HepG2 (cell line): ENCODE measurements around the gene ARMH1.
A peak's percentile ranks its signal among the peaks of the same experiment; 100 is the strongest.

Experiments
- ARNT ChIP-seq: fragments of 450-650 bp; IDR thresholded peaks from 2 replicates; pipeline ENCODE4 v1.6.1; 2017
- ETV6 ChIP-seq: sonication (generic); formaldehyde crosslinking; conservative IDR thresholded peaks from 2 replicates; pipeline ENCODE4 v1.4.0; 2020; ENCODE audit warnings: missing genetic modification reagents
- FOXK2 ChIP-seq: fragments of 450-650 bp; IDR thresholded peaks from 2 replicates; pipeline ENCODE4 v1.6.1; 2016
- GABPA ChIP-seq, 2 experiments: IDR thresholded peaks; 2 replicates each; pipeline ENCODE4 v1.6.1; 2011 to 2016; ENCODE audit warnings: low read depth in 2 of 2, low read length in 1 of 2, missing biosample characterization in 1 of 2, missing genetic modification characterization in 1 of 2
- GFI1 ChIP-seq: sonication (generic); formaldehyde crosslinking; IDR thresholded peaks from 2 replicates; pipeline ENCODE4 v1.5.0; 2020; ENCODE audit warnings: missing genetic modification reagents, mild to moderate bottlenecking, borderline replicate concordance
- KMT2A ChIP-seq: sonication (generic); formaldehyde crosslinking; IDR thresholded peaks from 2 replicates; pipeline ENCODE4 v1.4.0; 2020; ENCODE audit warnings: missing genetic modification reagents
- MAZ ChIP-seq, 2 experiments: sonication (generic) in 1 of 2; formaldehyde crosslinking in 1 of 2; IDR thresholded peaks; 2 replicates each; pipeline versions ENCODE4 v1.5.0 to v1.6.1; 2012 to 2020; ENCODE audit warnings: low read depth in 2 of 2, mild to moderate bottlenecking in 2 of 2, borderline replicate concordance in 1 of 2, improper control_type of control experiment in 1 of 2, low read length in 1 of 2, missing genetic modification reagents in 1 of 2, moderate library complexity in 1 of 2
- NR3C1 ChIP-seq: sonication (generic); formaldehyde crosslinking; IDR thresholded peaks from 2 replicates; pipeline ENCODE4 v1.4.0; 2020; ENCODE audit warnings: missing genetic modification reagents
- SMC3 ChIP-seq: IDR thresholded peaks from 2 replicates; pipeline ENCODE4 v1.6.1; 2011; ENCODE audit warnings: low read length, improper control_type of control experiment
- SRF ChIP-seq: IDR thresholded peaks from 2 replicates; pipeline ENCODE4 v1.6.1; 2011; ENCODE audit warnings: mild to moderate bottlenecking, low read depth, low read length, moderate library complexity
- YY1 ChIP-seq: IDR thresholded peaks from 2 replicates; pipeline ENCODE4 v1.6.1; 2011; ENCODE audit warnings: low read length, low read depth, moderate library complexity, mild to moderate bottlenecking; ENCODE audit not compliant: insufficient read depth, insufficient replicate concordance
- ZNF335 ChIP-seq: sonication (generic); formaldehyde crosslinking; IDR thresholded peaks from 2 replicates; pipeline ENCODE4 v1.4.0; 2020; ENCODE audit warnings: missing genetic modification reagents
- TF ChIP-seq, protein P1 (sequence below): sonication (generic); formaldehyde crosslinking; IDR thresholded peaks from 2 replicates; pipeline ENCODE4 v1.4.0; 2020; ENCODE audit warnings: missing genetic modification reagents, low read depth, mild to moderate bottlenecking, borderline replicate concordance
- TF ChIP-seq, protein P2 (sequence below): sonication (generic); formaldehyde crosslinking; IDR thresholded peaks from 2 replicates; pipeline ENCODE4 v1.4.0; 2020; ENCODE audit warnings: missing genetic modification reagents, borderline replicate concordance

DNA sequence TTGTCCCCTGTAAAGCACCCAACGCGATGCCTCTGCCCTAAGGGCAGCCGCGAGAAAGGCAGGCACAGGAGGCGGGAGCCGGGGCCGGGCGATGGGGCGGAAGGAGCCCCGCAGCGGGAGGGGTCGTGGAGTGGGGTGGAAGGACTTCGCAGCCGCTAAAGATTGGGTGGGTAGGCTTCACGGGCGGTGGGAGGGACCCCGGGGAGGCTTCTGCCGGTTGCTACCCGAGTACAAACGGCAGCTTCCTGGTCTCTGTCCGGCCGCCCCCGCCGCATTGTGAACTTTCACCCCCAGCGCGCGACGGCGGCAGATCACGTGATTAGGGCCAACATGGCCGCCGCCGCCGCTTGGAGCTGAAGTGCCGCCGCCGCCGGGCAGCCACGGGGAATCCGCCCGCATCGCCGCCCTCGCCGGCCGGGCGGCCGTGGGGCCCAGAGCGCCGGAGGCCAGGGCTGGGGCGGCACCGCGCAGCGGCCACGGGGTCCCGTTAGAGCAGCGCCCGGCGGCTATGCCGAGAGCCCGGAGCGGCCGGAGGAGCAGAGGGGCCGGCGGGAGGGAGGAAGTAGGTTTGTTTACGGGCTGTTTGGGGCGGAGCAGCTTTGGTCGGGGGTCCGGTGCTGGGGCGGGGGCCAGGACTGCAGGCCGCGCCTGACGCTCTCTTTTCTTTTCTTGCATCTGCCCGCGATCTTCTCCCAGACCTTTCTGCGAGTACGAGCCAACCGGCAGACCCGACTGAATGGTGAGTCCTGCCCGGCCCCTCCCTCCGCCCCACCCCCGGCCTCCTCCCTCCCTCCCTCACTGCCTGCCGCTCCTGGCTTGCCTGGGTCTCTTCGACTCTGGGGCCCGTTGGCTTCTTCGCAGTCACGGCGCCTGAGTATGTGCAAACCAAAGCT is 42.6 kb upstream of the ARMH1 start:
- TF ChIP-seq KMT2A (CRISPR knock-in tag) (no peak), GABPA (IDR thresholded peaks at IDR 0.05; ENCODE audit: low read depth, low read length) (no peak), GABPA (CRISPR knock-in tag; IDR thresholded peaks at IDR 0.05; ENCODE audit: low read depth) (peak; percentile 53; the same call in 1 of the 2 replicates), GFI1 (CRISPR knock-in tag) (no peak), YY1 (peak; percentile 97), ETV6 (no peak), ARNT (no peak), SMC3 (no peak), NR3C1 (no peak), MAZ (IDR thresholded peaks at IDR 0.05; ENCODE audit: borderline replicate concordance, low read depth, low read length) (no peak), MAZ (CRISPR knock-in tag; IDR thresholded peaks at IDR 0.05; ENCODE audit: low read depth) (peak; percentile 72), FOXK2 (no peak), SRF (no peak), ZNF335 (CRISPR knock-in tag) (no peak)
- TF ChIP-seq, protein P1, sequence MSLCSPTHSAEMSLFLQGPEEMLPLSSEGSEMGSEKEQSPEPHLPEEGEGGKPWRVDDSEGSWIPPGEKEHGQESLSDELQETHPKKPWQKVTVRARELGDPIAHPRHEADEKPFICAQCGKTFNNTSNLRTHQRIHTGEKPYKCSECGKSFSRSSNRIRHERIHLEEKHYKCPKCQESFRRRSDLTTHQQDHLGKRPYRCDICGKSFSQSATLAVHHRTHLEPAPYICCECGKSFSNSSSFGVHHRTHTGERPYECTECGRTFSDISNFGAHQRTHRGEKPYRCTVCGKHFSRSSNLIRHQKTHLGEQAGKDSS (CRISPR knock-in tag) = peak; percentile 64; the same call in 1 of the 2 replicates
- TF ChIP-seq, protein P2, sequence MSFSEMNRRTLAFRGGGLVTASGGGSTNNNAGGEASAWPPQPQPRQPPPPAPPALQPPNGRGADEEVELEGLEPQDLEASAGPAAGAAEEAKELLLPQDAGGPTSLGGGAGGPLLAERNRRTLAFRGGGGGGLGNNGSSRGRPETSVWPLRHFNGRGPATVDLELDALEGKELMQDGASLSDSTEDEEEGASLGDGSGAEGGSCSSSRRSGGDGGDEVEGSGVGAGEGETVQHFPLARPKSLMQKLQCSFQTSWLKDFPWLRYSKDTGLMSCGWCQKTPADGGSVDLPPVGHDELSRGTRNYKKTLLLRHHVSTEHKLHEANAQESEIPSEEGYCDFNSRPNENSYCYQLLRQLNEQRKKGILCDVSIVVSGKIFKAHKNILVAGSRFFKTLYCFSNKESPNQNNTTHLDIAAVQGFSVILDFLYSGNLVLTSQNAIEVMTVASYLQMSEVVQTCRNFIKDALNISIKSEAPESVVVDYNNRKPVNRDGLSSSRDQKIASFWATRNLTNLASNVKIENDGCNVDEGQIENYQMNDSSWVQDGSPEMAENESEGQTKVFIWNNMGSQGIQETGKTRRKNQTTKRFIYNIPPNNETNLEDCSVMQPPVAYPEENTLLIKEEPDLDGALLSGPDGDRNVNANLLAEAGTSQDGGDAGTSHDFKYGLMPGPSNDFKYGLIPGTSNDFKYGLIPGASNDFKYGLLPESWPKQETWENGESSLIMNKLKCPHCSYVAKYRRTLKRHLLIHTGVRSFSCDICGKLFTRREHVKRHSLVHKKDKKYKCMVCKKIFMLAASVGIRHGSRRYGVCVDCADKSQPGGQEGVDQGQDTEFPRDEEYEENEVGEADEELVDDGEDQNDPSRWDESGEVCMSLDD = no peak
